Type B pancreatic cell (in vitro differentiated cells): Measurements from ENCODE around the gene MYO16. TPM values are rescaled to one million over a fixed set of nuclear protein-coding genes. Genes with fewer than 3 reads are reported as not detected.
"Not testable (repeated sequence)": the region's sequence is repeated elsewhere in the genome, so short reads cannot be mapped to it uniquely, and the experiment has no call there.

Experiments used
- DNase-seq: peaks from one replicate; pipeline ENCODE4 v3.0.0; 2021; ENCODE audit warnings: mixed read lengths; ENCODE audit not compliant: unreplicated experiment; ENCODE audit errors: extremely low spot score
- H3K27ac Mint-ChIP-seq: 2 replicates; pipeline ENCODE4 v1.8.0; 2021; ENCODE audit warnings: mild to moderate bottlenecking, mixed read lengths
- H3K27me3 Mint-ChIP-seq: 2 replicates; pipeline ENCODE4 v1.8.0; 2021; ENCODE audit warnings: mixed read lengths
- H3K36me3 Mint-ChIP-seq: 2 replicates; pipeline ENCODE4 v1.8.0; 2021; ENCODE audit warnings: mixed read lengths
- H3K4me1 Mint-ChIP-seq: one replicate; pipeline ENCODE4 v1.8.0; 2021; ENCODE audit warnings: mixed read lengths; ENCODE audit not compliant: unreplicated experiment
- H3K4me3 Mint-ChIP-seq: 2 replicates; pipeline ENCODE4 v1.8.0; 2021; ENCODE audit warnings: mild to moderate bottlenecking, mixed read lengths
- H3K9me3 Mint-ChIP-seq: 2 replicates; pipeline ENCODE4 v1.8.0; 2021; ENCODE audit warnings: mixed read lengths
- CTCF ChIP-seq: fragments of 200-600 bp; sonication (generic); conservative IDR thresholded peaks from 2 replicates; pipeline ENCODE4 v1.5.0; 2021; ENCODE audit warnings: antibody characterized with exemption, mild to moderate bottlenecking
- total RNA-seq: library from RNA; stranded (reverse); gene quantifications from 2 replicates; pipeline ENCODE4 v1.2.1, GENCODE V29; 2021; ENCODE audit warnings: low replicate concordance

The MYO16 gene
- total RNA-seq, 1 donor from 2014 or later, result 1.5 TPM

DNA sequence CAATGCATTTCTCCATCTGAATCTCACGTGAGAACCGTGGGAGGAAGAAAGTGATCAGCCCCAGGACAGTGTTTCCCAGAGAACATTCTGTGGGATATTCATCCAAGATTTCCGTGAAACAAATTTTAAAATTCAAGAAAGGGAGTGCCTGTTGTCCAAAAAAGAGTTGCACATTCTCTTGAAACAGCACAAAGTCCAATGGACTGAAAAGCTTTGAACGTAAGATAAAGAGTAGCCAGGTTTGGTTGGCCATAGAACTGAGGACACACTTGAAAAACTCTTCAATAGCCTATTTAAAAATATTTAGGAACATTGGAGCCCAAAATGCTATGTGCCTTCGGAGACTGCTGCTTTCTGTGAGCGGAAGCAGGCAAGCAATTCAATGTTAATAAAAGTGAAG is 353.9 kb downstream of the MYO16 start:
- no peak overlapping the region for H3K4me3 Mint-ChIP-seq
- no peaks in the 10 kb centered on the region for H3K9me3 Mint-ChIP-seq
- no peak overlapping the region for H3K27ac Mint-ChIP-seq
- no peaks in the 10 kb centered on the region for H3K36me3 Mint-ChIP-seq
- DNase-seq, result no peak
- no peak for TF ChIP-seq CTCF
- peaks cover 15% of the 10 kb centered on the region for H3K4me1 Mint-ChIP-seq
- no peaks in the 10 kb centered on the region for H3K27me3 Mint-ChIP-seq

DNA sequence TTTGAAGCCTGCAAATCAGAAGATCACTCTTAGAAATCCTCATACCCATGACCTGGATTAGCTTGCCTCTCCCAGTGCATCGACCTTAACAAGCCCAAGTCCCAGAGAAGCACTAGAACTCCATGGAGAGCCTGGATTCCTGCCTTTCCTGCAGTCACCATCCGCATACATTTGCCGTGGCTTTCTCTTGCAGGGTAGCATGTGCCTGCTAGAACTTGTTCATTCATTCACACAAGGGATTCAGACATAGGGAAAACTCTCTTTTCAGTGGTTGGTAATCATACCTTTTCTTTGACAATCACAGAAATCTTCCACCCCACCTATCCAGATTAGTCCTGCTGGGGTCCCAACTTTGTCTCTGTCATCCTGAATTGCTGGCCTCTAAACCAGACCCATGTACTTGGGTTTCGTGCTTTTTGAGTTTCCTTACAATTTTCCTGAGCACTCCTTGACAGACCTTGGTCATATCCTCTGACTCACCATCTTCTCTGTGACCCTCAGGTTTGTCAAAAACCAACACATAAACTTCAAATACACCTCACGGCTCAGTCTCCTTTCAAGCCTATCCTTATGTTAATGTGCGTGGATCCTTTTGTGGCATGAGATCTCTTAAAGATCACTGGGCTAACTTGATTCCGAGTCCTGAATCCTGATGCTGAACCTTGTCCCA is 355.0 kb downstream of the MYO16 start:
- no peaks in the 10 kb centered on the region for H3K36me3 Mint-ChIP-seq
- H3K9me3 Mint-ChIP-seq, result no peaks in the 10 kb centered on the region
- no peak overlapping the region for H3K4me3 Mint-ChIP-seq
- TF ChIP-seq CTCF, result no peak
- peaks cover 15% of the 10 kb centered on the region for H3K4me1 Mint-ChIP-seq
- no peak for DNase-seq
- no peaks in the 10 kb centered on the region for H3K27me3 Mint-ChIP-seq
- H3K27ac Mint-ChIP-seq, result no peak overlapping the region

GRCh38 chr13:108985166-108985565 is 355.8 kb downstream of the MYO16 start:
- Mint-ChIP-seq H3K4me3 (no peak overlapping the region), H3K4me1 (peaks cover 14% of the 10 kb centered on the region), H3K36me3 (no peaks in the 10 kb centered on the region), H3K9me3 (no peaks in the 10 kb centered on the region), H3K27ac (no peak overlapping the region), H3K27me3 (no peaks in the 10 kb centered on the region)
- DNase-seq, result no peak
- TF ChIP-seq CTCF, result no peak

DNA sequence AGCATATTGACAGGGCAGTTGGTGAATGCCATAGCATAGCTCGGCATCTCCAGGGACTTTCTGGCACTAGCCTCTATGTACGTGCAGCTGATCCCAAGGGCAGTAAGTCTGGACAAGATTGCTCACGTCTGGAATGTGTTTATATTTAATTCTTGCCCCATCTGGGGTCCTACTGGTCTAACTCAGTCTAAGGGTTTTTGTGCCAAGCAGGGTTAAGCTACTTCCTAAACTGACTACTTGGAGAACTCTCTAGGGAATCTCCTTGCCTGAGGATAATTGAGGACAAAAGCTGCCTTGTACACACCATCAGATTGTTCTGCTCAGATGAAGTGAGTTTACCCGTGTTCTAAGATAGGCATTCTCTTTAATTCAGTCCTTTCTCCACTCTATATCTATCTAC is 358.1 kb downstream of the MYO16 start:
- H3K36me3 Mint-ChIP-seq, result no peaks in the 10 kb centered on the region
- no peaks in the 10 kb centered on the region for H3K9me3 Mint-ChIP-seq
- no peak for TF ChIP-seq CTCF
- no peak overlapping the region for H3K4me3 Mint-ChIP-seq
- peaks cover 9% of the 10 kb centered on the region for H3K4me1 Mint-ChIP-seq
- DNase-seq, result no peak
- H3K27me3 Mint-ChIP-seq, result no peaks in the 10 kb centered on the region
- no peak overlapping the region for H3K27ac Mint-ChIP-seq

- no peak for DNase-seq
- no peaks in the 10 kb centered on the region for H3K36me3 Mint-ChIP-seq
- H3K4me3 Mint-ChIP-seq, result no peak overlapping the region
- TF ChIP-seq CTCF, result no peak
- no peak overlapping the region for H3K27ac Mint-ChIP-seq
- H3K4me1 Mint-ChIP-seq, result peaks cover 9% of the 10 kb centered on the region
- H3K9me3 Mint-ChIP-seq, result no peaks in the 10 kb centered on the region
- no peaks in the 10 kb centered on the region for H3K27me3 Mint-ChIP-seq
Observed at GRCh38 chr13:108987944-108988343, 358.5 kb downstream of the MYO16 start.

DNA sequence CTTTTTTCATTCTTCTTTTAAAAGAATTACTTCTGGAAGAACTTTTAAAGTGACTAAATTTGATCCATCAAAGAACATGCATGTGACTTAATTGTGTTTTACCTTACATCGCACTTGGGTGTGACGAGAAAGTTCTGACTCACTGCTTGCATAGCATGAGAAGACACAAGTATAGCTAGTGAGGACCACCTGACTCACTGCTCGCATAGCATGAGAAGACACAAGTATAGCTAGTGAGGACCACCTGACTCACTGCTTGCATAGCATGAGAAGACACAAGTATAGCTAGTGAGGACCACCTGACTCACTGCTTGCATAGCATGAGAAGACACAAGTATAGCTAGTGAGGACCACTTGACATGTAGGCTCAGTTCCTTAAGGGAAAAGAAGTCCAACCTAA is 362.0 kb downstream of the MYO16 start:
- not testable (repeated sequence) for H3K4me3 Mint-ChIP-seq, H3K4me1 Mint-ChIP-seq, H3K27ac Mint-ChIP-seq, H3K9me3 Mint-ChIP-seq, H3K36me3 Mint-ChIP-seq, DNase-seq, H3K27me3 Mint-ChIP-seq
